ENCODE results near the gene MSH6.

GRCh38 chr2:47784352-47784851 is 1.5 kb downstream of the MSH6 start:
- TF ChIP-seq CTCF (IDR thresholded peaks at IDR 0.05; ENCODE audit: poor library complexity) (no peak), EZH2 (IDR thresholded peaks at IDR 0.05; ENCODE audit: borderline replicate concordance) (no peak), EZH2phosphoT487 (IDR thresholded peaks at IDR 0.05; ENCODE audit: low read depth, severe bottlenecking, unreplicated experiment) (no peak)

Data from hepatocyte (in vitro differentiated cells).